Umbilical cord (tissue), 2 donors: ENCODE data around the gene RPS6KA4. TPM values are rescaled to one million over a fixed set of nuclear protein-coding genes. Genes with fewer than 3 reads are reported as not detected.
"Not testable (repeated sequence)": the region's sequence is repeated elsewhere in the genome, so short reads cannot be mapped to it uniquely, and the experiment has no call there.

Experiments
- DNase-seq: peaks from one replicate; pipeline ENCODE4 v3.0.0-alpha.2; 2015; ENCODE audit warnings: low spot score
- total RNA-seq: library from RNA; depleted of rRNA; stranded (reverse); fragments of >200 nt; gene quantifications from one replicate; pipeline ENCODE4 v1.2.3, GENCODE V29; 2014; ENCODE audit warnings: low replicate concordance; ENCODE audit not compliant: insufficient read depth

The RPS6KA4 gene
- 16.4 TPM for total RNA-seq

GRCh38 chr11:64358907-64359711 is at the start of gene RPS6KA4:
Gene RPS6KA4, plus strand, starts transcription at chr11:64359162. Its CDS starts 74 bp downstream, at chr11:64359236.
- peak; percentile 84 for DNase-seq

- DNase-seq, result no peak
Observed at GRCh38 chr11:64312947-64313346, 46.0 kb upstream of the RPS6KA4 start.

GRCh38 chr11:64313491-64314145 is 45.3 kb upstream of the RPS6KA4 start:
- no peak for DNase-seq

GRCh38 chr11:64314146-64314804 is 44.7 kb upstream of the RPS6KA4 start:
- no peak for DNase-seq

- no peak for DNase-seq
Observed at GRCh38 chr11:64314805-64315561, 44.0 kb upstream of the RPS6KA4 start.

- DNase-seq, result not testable (repeated sequence)
Observed at GRCh38 chr11:64315667-64316526, 43.1 kb upstream of the RPS6KA4 start.

GRCh38 chr11:64316672-64317324 is 42.2 kb upstream of the RPS6KA4 start:
- no peak for DNase-seq

- peak; percentile 99 for DNase-seq
Observed at GRCh38 chr11:64317325-64317960, 41.5 kb upstream of the RPS6KA4 start, which contains the start of gene TRMT112. Gene TRMT112, minus strand, starts transcription at chr11:64317559. Its CDS starts 33 bp downstream, at chr11:64317526.

GRCh38 chr11:64317961-64318765 is 40.8 kb upstream of the RPS6KA4 start, which contains the start of gene PRDX5:
Gene PRDX5, plus strand, starts transcription at chr11:64318121. Its CDS starts 95 bp downstream, at chr11:64318216.
- DNase-seq, result peak; percentile 99

GRCh38 chr11:64318766-64319761 is 39.9 kb upstream of the RPS6KA4 start:
- no peak for DNase-seq

GRCh38 chr11:64320556-64320955 is 38.4 kb upstream of the RPS6KA4 start:
- DNase-seq, result no peak

- no peak for DNase-seq
Observed at GRCh38 chr11:64321026-64321425, 37.9 kb upstream of the RPS6KA4 start.

- DNase-seq, result no peak
Observed at GRCh38 chr11:64321533-64321932, 37.4 kb upstream of the RPS6KA4 start.

GRCh38 chr11:64322925-64323260 is 36.1 kb upstream of the RPS6KA4 start:
- DNase-seq, result no peak

GRCh38 chr11:64323373-64323772 is 35.6 kb upstream of the RPS6KA4 start:
- no peak for DNase-seq

GRCh38 chr11:64323984-64324383 is 35.0 kb upstream of the RPS6KA4 start:
- DNase-seq, result not testable (repeated sequence)
